ENCODE results near the gene FREY1.

DNA sequence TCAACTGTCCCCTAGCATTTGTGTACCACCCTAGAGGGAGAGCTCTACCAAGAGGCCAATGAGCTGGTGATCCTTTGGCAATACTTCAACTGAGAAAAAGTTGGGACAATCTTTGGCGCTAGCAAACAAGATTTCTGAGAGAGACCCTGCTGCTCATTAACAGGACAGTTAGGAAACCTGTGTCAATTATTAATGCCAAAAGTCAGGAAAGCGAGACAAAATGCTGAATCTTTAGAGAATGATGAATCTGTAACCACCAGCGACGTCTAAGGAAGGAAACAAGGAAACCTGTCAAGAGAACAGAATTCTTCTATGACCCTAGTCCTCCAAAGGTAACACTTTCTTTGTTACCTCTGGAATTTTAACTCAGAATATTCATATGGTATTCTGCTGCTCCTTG, 35.3 kb upstream of the FREY1 start:
- TF ChIP-seq, protein P1, sequence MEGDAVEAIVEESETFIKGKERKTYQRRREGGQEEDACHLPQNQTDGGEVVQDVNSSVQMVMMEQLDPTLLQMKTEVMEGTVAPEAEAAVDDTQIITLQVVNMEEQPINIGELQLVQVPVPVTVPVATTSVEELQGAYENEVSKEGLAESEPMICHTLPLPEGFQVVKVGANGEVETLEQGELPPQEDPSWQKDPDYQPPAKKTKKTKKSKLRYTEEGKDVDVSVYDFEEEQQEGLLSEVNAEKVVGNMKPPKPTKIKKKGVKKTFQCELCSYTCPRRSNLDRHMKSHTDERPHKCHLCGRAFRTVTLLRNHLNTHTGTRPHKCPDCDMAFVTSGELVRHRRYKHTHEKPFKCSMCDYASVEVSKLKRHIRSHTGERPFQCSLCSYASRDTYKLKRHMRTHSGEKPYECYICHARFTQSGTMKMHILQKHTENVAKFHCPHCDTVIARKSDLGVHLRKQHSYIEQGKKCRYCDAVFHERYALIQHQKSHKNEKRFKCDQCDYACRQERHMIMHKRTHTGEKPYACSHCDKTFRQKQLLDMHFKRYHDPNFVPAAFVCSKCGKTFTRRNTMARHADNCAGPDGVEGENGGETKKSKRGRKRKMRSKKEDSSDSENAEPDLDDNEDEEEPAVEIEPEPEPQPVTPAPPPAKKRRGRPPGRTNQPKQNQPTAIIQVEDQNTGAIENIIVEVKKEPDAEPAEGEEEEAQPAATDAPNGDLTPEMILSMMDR (IDR thresholded peaks at IDR 0.05), result no peak
- TF ChIP-seq POLR2AphosphoS5 (IDR thresholded peaks at IDR 0.05; ENCODE audit: insufficient read depth in 1 of 2, low read depth in 1 of 2) (no peak), POLR2A (IDR thresholded peaks at IDR 0.05) (no peak)
